K562 (cell line): ENCODE measurements around the gene CEBPE. TPM values are rescaled to one million over a fixed set of nuclear protein-coding genes. Genes with fewer than 3 reads are reported as not detected.
"Not testable (repeated sequence)": the region's sequence is repeated elsewhere in the genome, so short reads cannot be mapped to it uniquely, and the experiment has no call there.

ENCODE experiments used
- ATAC-seq: fragments of 200-7000 bp; cut with Tn5 transposase; 3 replicates; pipeline ENCODE4 v1.9.1; 2020; ENCODE audit warnings: moderate library complexity
- BruUV-seq: library from RNA; stranded (reverse); fragments of 400-500 nt; replicated peaks from 2 replicates; lab custom pipeline; 2021; lab: Mats Ljungman, UMichigan
- CTCF ChIA-PET: fragments of 300-600 bp; formaldehyde crosslinking; extraction: SDS; loops from one replicate; lab custom pipeline; 2021; ENCODE audit warnings: low intra/inter-chr PET ratio; lab: Yijun Ruan, JAX
- POLR2A ChIA-PET: fragments of 300-600, 350-650 bp; sonication (Branson Sonifier 250); formaldehyde crosslinking; extraction: SDS; loops from one replicate; lab custom pipeline; 2021; ENCODE audit warnings: antibody characterized with exemption, inconsistent platforms; lab: Yijun Ruan, JAX
- DNase-seq, 4 experiments: peaks; one replicate each; pipeline versions ENCODE4 v3.0.0 to v3.0.0-alpha.2; 2011 to 2018; ENCODE audit warnings: low spot score in 3 of 4, mixed read lengths in 3 of 4; ENCODE audit errors: extremely low read depth in 1 of 4
- FAIRE-seq: peaks from 2 replicates; lab custom pipeline; 2011; peaks lifted over from hg19 to GRCh38; lab: Jason Lieb, UNC
- H2AFZ ChIP-seq: 2 replicates; pipeline ENCODE4 v1.6.0; 2011; ENCODE audit warnings: low read depth, low read length, control low read depth, inconsistent platforms
- H3K27ac ChIP-seq: fragments of 200-600 bp; 3 replicates; pipeline ENCODE4 v1.8.0; 2011; ENCODE audit warnings: low read depth, mild to moderate bottlenecking, control low read depth, inconsistent platforms, low read length, moderate library complexity, mixed read lengths; ENCODE audit errors: extremely low read depth
- H3K27me3 ChIP-seq, 2 experiments: fragments of 300-600 bp in 1 of 2; 2 replicates in 1 of 2; 3 replicates in 1 of 2; pipeline versions ENCODE4 v1.6.0 to v1.8.0; 2011; ENCODE audit warnings: inconsistent platforms in 2 of 2, low read length in 2 of 2, mild to moderate bottlenecking in 1 of 2, mixed read lengths in 1 of 2, moderate library complexity in 1 of 2; ENCODE audit not compliant: control insufficient read depth in 2 of 2, insufficient read depth in 2 of 2
- H3K36me3 ChIP-seq: fragments of 300-600 bp; 3 replicates; pipeline ENCODE4 v1.8.0; 2011; ENCODE audit warnings: mild to moderate bottlenecking, low read length, inconsistent platforms; ENCODE audit not compliant: control insufficient read depth, insufficient read depth
- H3K4me1 ChIP-seq, 2 experiments: fragments of 200-600 bp in 1 of 2; replicated peaks in 1 of 2; 2 replicates in 1 of 2; 3 replicates in 1 of 2; pipeline versions ENCODE4 v1.5.1 to v1.8.0; 2011; ENCODE audit warnings: inconsistent platforms in 2 of 2, low read length in 2 of 2, mild to moderate bottlenecking in 1 of 2, mixed read lengths in 1 of 2, moderate library complexity in 1 of 2; ENCODE audit not compliant: control insufficient read depth in 2 of 2, insufficient read depth in 2 of 2
- H3K4me2 ChIP-seq: 2 replicates; pipeline ENCODE4 v1.6.1; 2011; ENCODE audit warnings: low read length, control low read depth, inconsistent platforms, mixed read lengths; ENCODE audit not compliant: insufficient read depth
- H3K4me3 ChIP-seq: fragments of 200-600 bp; sonication (generic), shearing (Covaris generic); 2 replicates; pipeline ENCODE4 v1.5.1; 2016; ENCODE audit warnings: control low read depth, inconsistent platforms
- H3K79me2 ChIP-seq: fragments of 200-600 bp; 3 replicates; pipeline ENCODE4 v1.8.0; 2011; ENCODE audit warnings: low read length, inconsistent platforms; ENCODE audit not compliant: control insufficient read depth, insufficient read depth
- H3K9ac ChIP-seq, 2 experiments: 2 replicates each; pipeline versions ENCODE4 v1.6.0 to v1.6.1; 2011; ENCODE audit warnings: low read depth in 2 of 2, low read length in 2 of 2, control low read depth in 1 of 2, inconsistent platforms in 1 of 2, mild to moderate bottlenecking in 1 of 2, mixed read lengths in 1 of 2; ENCODE audit not compliant: insufficient read depth in 1 of 2
- H3K9me1 ChIP-seq: one replicate; pipeline ENCODE4 v1.6.0; 2011; ENCODE audit warnings: inconsistent platforms, mild to moderate bottlenecking, low read length, moderate library complexity; ENCODE audit not compliant: control insufficient read depth, insufficient read depth
- H3K9me3 ChIP-seq: replicated peaks from 2 replicates; pipeline ENCODE4 v1.5.1; 2011; ENCODE audit warnings: low read depth, low read length, inconsistent platforms; ENCODE audit not compliant: control insufficient read depth, insufficient read depth
- H4K20me1 ChIP-seq: replicated peaks from 2 replicates; pipeline ENCODE4 v1.6.1; 2011; ENCODE audit warnings: low read length, inconsistent platforms, mixed read lengths; ENCODE audit not compliant: control insufficient read depth, insufficient read depth
- CBFA2T2 ChIP-seq: fragments of 450-650 bp; conservative IDR thresholded peaks from 2 replicates; pipeline ENCODE4 v1.6.1; 2017; ENCODE audit warnings: mild to moderate bottlenecking
- CBFA2T3 ChIP-seq: fragments of 450-650 bp; IDR thresholded peaks from 2 replicates; pipeline ENCODE4 v1.6.1; 2017
- NCOR1 ChIP-seq: fragments of 450-650 bp; IDR thresholded peaks from 2 replicates; pipeline ENCODE4 v1.6.1; 2016; ENCODE audit warnings: mild to moderate bottlenecking, moderate library complexity
- TAL1 ChIP-seq: fragments of 450-650 bp; IDR thresholded peaks from 2 replicates; pipeline ENCODE4 v1.6.1; 2016; ENCODE audit warnings: mild to moderate bottlenecking
- WGBS: fragments of 100-300 bp; shearing (Covaris generic); methylation state at CpG from one replicate; pipeline ENCODE4 v1.1.6; 2016; ENCODE audit warnings: low coverage, mixed read lengths; ENCODE audit not compliant: insufficient coverage; ENCODE audit errors: missing lambda C conversion rate; 5-methylcytosine and 5-hydroxymethylcytosine counted together
- in situ Hi-C: fragments of 300-500 bp; cut with MboI; formaldehyde crosslinking; loops from 4 replicates; pipeline ENCODE4 v1.15.0; 2018; ENCODE audit warnings: inconsistent platforms, mixed read lengths
- intact Hi-C: fragments of 100-400 bp; cut with micrococcal nuclease; formaldehyde crosslinking; loops from 2 replicates; pipeline ENCODE4 v1.14.2; 2022
- polyA plus RNA-seq, 8 experiments: library from polyadenylated mRNA; depleted of rRNA in 4 of 8; stranded (reverse) in 5 of 8; unstranded in 3 of 8; fragments of >200 nt; fragmentation: Nextera tagmentation in 2 of 8; fragmentation: Illumina TruSeq in 1 of 8; extraction: Ambion mirVana in 2 of 8; extraction: Trizol in 1 of 8; gene quantifications; 2 replicates each; pipeline versions ENCODE4 v1.2.1 to v1.2.3, GENCODE V29; 2011 to 2014; ENCODE audit warnings: inconsistent platforms in 1 of 8, missing spikeins in 1 of 8
- total RNA-seq, 7 experiments: library from RNA; depleted of rRNA in 6 of 7; stranded (reverse); fragments of >200 nt in 6 of 7; fragmentation: Illumina TruSeq in 2 of 7; extraction: Trizol in 2 of 7; gene quantifications; 2 replicates each; pipeline versions ENCODE4 v1.2.1 to v1.2.3, GENCODE V29; 2011 to 2021; ENCODE audit warnings: low replicate concordance in 1 of 7
- TF ChIP-seq, protein P1 (sequence below), 2 experiments: fragments of 450-650 bp; conservative IDR thresholded peaks; 2 replicates each; pipeline ENCODE4 v1.6.1; 2017; ENCODE audit warnings: mild to moderate bottlenecking in 2 of 2, moderate library complexity in 2 of 2

CEBPE gene
- total and polyA plus RNA-seq, 9 of the 15 experiments (the other 6 are each of a cell fraction or from before 2014, with no cell fraction given), result 0.09 to 0.15 (median 0.13) TPM; not detected in 6

DNA sequence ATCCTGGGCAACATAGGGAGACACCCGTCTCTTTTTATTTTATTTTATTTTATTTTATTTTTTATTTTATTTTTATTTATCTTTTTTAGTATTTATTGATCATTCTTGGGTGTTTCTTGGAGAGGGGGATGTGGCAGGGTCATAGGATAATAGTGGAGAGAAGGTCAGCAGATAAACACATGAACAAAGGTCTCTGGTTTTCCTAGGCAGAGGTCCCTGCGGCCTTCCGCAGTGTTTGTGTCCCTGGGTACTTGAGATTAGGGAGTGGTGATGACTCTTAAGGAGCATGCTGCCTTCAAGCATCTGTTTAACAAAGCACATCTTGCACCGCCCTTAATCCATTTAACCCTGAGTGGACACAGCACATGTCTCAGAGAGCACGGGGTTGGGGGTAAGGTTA is 11.4 kb downstream of the CEBPE start:
- POLR2A ChIA-PET, H3K9me1 ChIP-seq, H3K79me2 ChIP-seq, H3K27ac ChIP-seq, H3K4me2 ChIP-seq, H3K4me3 ChIP-seq, H3K27me3 ChIP-seq, H2AFZ ChIP-seq, H4K20me1 ChIP-seq, H3K36me3 ChIP-seq, H3K9me3 ChIP-seq, DNase-seq, H3K9ac ChIP-seq, FAIRE-seq, BruUV-seq: not testable (repeated sequence)
- CTCF ChIA-PET, result interaction anchor here (3.3 kb wide), 1 partner anchor 30 kb away, joined by 25 read pairs; no protein-coding TSS in a partner anchor
- in situ Hi-C loops, result loop anchor here (5.0 kb wide), 1 partner anchor 40 kb away; no protein-coding TSS in a partner anchor
- peaks cover 8 to 19% of the 10 kb centered on the region in 2 experiments; a peak in 4 of 5 replicates for H3K4me1 ChIP-seq
- intact Hi-C loops, result loop anchor here (5.0 kb wide), 2 partner anchors 120 to 135 kb away; no protein-coding TSS in a partner anchor
- WGBS, result 22% methylated on average over 3 of the region's 5 CpGs
- TF ChIP-seq CBFA2T3, result peak; percentile 70
- peak; percentile 20; the same call in 1 of the 2 replicates for TF ChIP-seq NCOR1
- peak; percentile 57 for TF ChIP-seq CBFA2T2
- TF ChIP-seq, protein P1, sequence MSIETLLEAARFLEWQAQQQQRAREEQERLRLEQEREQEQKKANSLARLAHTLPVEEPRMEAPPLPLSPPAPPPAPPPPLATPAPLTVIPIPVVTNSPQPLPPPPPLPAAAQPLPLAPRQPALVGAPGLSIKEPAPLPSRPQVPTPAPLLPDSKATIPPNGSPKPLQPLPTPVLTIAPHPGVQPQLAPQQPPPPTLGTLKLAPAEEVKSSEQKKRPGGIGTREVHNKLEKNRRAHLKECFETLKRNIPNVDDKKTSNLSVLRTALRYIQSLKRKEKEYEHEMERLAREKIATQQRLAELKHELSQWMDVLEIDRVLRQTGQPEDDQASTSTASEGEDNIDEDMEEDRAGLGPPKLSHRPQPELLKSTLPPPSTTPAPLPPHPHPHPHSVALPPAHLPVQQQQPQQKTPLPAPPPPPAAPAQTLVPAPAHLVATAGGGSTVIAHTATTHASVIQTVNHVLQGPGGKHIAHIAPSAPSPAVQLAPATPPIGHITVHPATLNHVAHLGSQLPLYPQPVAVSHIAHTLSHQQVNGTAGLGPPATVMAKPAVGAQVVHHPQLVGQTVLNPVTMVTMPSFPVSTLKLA (conservative IDR thresholded peaks at IDR 0.05), result 0 out of 4 replicates have a peak, but pooled peaks of 1 of the 2 experiments have one; percentile 20
- peak; percentile 25; the same call in 1 of the 2 replicates for TF ChIP-seq TAL1
- TF ChIP-seq, all 486 proteins: peak for 5; not testable (repeated sequence) for 481
- not testable (repeated sequence) for ATAC-seq
